ENCODE results near the gene SEMA6D. TPM values are rescaled to one million over a fixed set of nuclear protein-coding genes. Genes with fewer than 3 reads are reported as not detected.
"Not testable (repeated sequence)": the region's sequence is repeated elsewhere in the genome, so short reads cannot be mapped to it uniquely, and the experiment has no call there.

The SEMA6D gene
- polyA plus RNA-seq, 3 donors = 1.7 to 2.8 (median 2.1) TPM

GRCh38 chr15:47738144-47738825 lies 21.0 kb downstream of the SEMA6D start:
- WGBS, 3 donors = 82 to 89% (median 88%) methylated on average over 4 of the region's 4 CpGs
- not testable (repeated sequence) for H3K27ac ChIP-seq (ENCODE audit: low read depth, low read length)

- WGBS, 3 donors = 94 to 97% (median 96%) methylated on average over 4 of the region's 4 CpGs
- H3K27ac ChIP-seq (ENCODE audit: low read depth, low read length) = no peak overlapping the region
These were observed 23.8 kb downstream of the SEMA6D start for GRCh38 chr15:47741082-47741481.

GRCh38 chr15:47741907-47742306 lies 24.6 kb downstream of the SEMA6D start:
- WGBS, 3 donors = 91 to 95% (median 92%) methylated on average over 5 of the region's 5 CpGs
- H3K27ac ChIP-seq (ENCODE audit: low read depth, low read length) = no peak overlapping the region

- WGBS, 3 donors = 85 to 94% (median 87%) methylated on average over 5 of the region's 5 CpGs
- no peak overlapping the region for H3K27ac ChIP-seq (ENCODE audit: low read depth, low read length)
These were observed 25.0 kb downstream of the SEMA6D start for GRCh38 chr15:47742334-47742733.

- 84 to 89% (median 86%) methylated on average over 2 of the region's 2 CpGs for WGBS, 3 donors
These were observed 25.4 kb downstream of the SEMA6D start for GRCh38 chr15:47742742-47743141.

GRCh38 chr15:47743385-47743784 lies 26.1 kb downstream of the SEMA6D start:
- WGBS, 3 donors = 69 to 83% (median 82%) methylated on average over 6 of the region's 6 CpGs
- H3K27ac ChIP-seq (ENCODE audit: low read depth, low read length) = no peak overlapping the region

More at GRCh38 chr15:47742742-47743141, 25.4 kb downstream of the SEMA6D start:
- H3K27ac ChIP-seq (ENCODE audit: low read depth, low read length) = no peak overlapping the region

GRCh38 chr15:47743886-47744285 lies 26.6 kb downstream of the SEMA6D start:
- no peak overlapping the region for H3K27ac ChIP-seq (ENCODE audit: low read depth, low read length)
- WGBS, 3 donors = 74 to 87% (median 77%) methylated on average over 1 of the region's 1 CpG

GRCh38 chr15:47744496-47744895 lies 27.2 kb downstream of the SEMA6D start:
- WGBS, 3 donors = 91 to 95% (median 95%) methylated on average over 10 of the region's 10 CpGs
- H3K27ac ChIP-seq (ENCODE audit: low read depth, low read length) = no peak overlapping the region

- H3K27ac ChIP-seq (ENCODE audit: low read depth, low read length) = no peak overlapping the region
- WGBS, 3 donors = 84 to 92% (median 90%) methylated on average over 2 of the region's 2 CpGs
These were observed 27.7 kb downstream of the SEMA6D start for GRCh38 chr15:47744973-47745372.

- no peak overlapping the region for H3K27ac ChIP-seq (ENCODE audit: low read depth, low read length)
- WGBS, 3 donors = 80 to 89% (median 86%) methylated on average over 3 of the region's 3 CpGs
These were observed 29.2 kb downstream of the SEMA6D start for GRCh38 chr15:47746516-47746915.

- 58 to 78% (median 74%) methylated on average over 2 of the region's 2 CpGs for WGBS, 3 donors
- H3K27ac ChIP-seq (ENCODE audit: low read depth, low read length) = no peak overlapping the region
These were observed 32.9 kb downstream of the SEMA6D start for GRCh38 chr15:47750030-47750739.

- no peak overlapping the region for H3K27ac ChIP-seq (ENCODE audit: low read depth, low read length)
- 82 to 90% (median 87%) methylated on average over 4 of the region's 4 CpGs for WGBS, 3 donors
These were observed 33.5 kb downstream of the SEMA6D start for GRCh38 chr15:47750740-47751262.

GRCh38 chr15:47753591-47753990 lies 36.3 kb downstream of the SEMA6D start:
- no peak overlapping the region for H3K27ac ChIP-seq (ENCODE audit: low read depth, low read length)
- 96 to 97% (median 97%) methylated on average over 4 of the region's 4 CpGs for WGBS, 3 donors

GRCh38 chr15:47754312-47754711 lies 37.0 kb downstream of the SEMA6D start:
- no peak overlapping the region for H3K27ac ChIP-seq (ENCODE audit: low read depth, low read length)

- WGBS, 3 donors = 89 to 96% (median 93%) methylated on average over 2 of the region's 2 CpGs
- no peak overlapping the region for H3K27ac ChIP-seq (ENCODE audit: low read depth, low read length)
These were observed 38.6 kb downstream of the SEMA6D start for GRCh38 chr15:47755941-47756340.

- 81 to 86% (median 85%) methylated on average over 2 of the region's 2 CpGs for WGBS, 3 donors
- H3K27ac ChIP-seq (ENCODE audit: low read depth, low read length) = no peak overlapping the region
These were observed 39.6 kb downstream of the SEMA6D start for GRCh38 chr15:47756872-47757271.

GRCh38 chr15:47757331-47757730 lies 40.0 kb downstream of the SEMA6D start:
- 59 to 93% (median 81%) methylated on average over 3 of the region's 3 CpGs for WGBS, 3 donors
- no peak overlapping the region for H3K27ac ChIP-seq (ENCODE audit: low read depth, low read length)

- WGBS, 3 donors = 94 to 96% (median 96%) methylated on average over 3 of the region's 3 CpGs
- H3K27ac ChIP-seq (ENCODE audit: low read depth, low read length) = no peak overlapping the region
These were observed 45.3 kb downstream of the SEMA6D start for GRCh38 chr15:47762621-47763020.

GRCh38 chr15:47764666-47765065 lies 47.4 kb downstream of the SEMA6D start:
- 92 to 96% (median 93%) methylated on average over 13 of the region's 13 CpGs for WGBS, 3 donors
- H3K27ac ChIP-seq (ENCODE audit: low read depth, low read length) = no peak overlapping the region

GRCh38 chr15:47766406-47766805 lies 49.1 kb downstream of the SEMA6D start:
- H3K27ac ChIP-seq (ENCODE audit: low read depth, low read length) = no peak overlapping the region
- 84 to 94% (median 92%) methylated on average over 5 of the region's 5 CpGs for WGBS, 3 donors

Measured in adipose tissue (tissue), 3 donors.